CD8-positive, alpha-beta T cell (primary cell): ENCODE data around the gene PRR5L. TPM values are rescaled to one million over a fixed set of nuclear protein-coding genes. Genes with fewer than 3 reads are reported as not detected.

Experiments used
- total RNA-seq, 46 experiments: library from RNA in 2 of 46; stranded (reverse) in 2 of 46; gene quantifications; one replicate each; pipeline ENCODE4 v1.2.3 and lab custom pipeline; 2021 to 2026

The PRR5L gene
- total RNA-seq, 2 experiments from 2014 or later, result 7.4 to 8.9 TPM

Other genes with a start within 250 kb of the PRR5L start
- gene COMMD9, start 6.9 kb upstream of the PRR5L start, total RNA-seq, result 10 to 100 TPM; 34.1 to 38.1 TPM
- 10 to 100 TPM; 29.7 to 31.3 TPM for gene TRAF6, start 214.0 kb downstream of the PRR5L start, total RNA-seq